ENCODE results near the gene FNDC1.
"Not testable (repeated sequence)": the region's sequence is repeated elsewhere in the genome, so short reads cannot be mapped to it uniquely, and the experiment has no call there.

The FNDC1 gene

GRCh38 chr6:159261995-159262394 is 92.8 kb downstream of the FNDC1 start:
- DNase-seq = no peak

- no peak for DNase-seq
Observed at GRCh38 chr6:159262586-159262985, 93.4 kb downstream of the FNDC1 start.

GRCh38 chr6:159267165-159267564 is 98.0 kb downstream of the FNDC1 start:
- no peak for DNase-seq

GRCh38 chr6:159268511-159268910 is 99.3 kb downstream of the FNDC1 start:
- DNase-seq = no peak

GRCh38 chr6:159271257-159271656 is 102.1 kb downstream of the FNDC1 start:
- no peak for DNase-seq

GRCh38 chr6:159278626-159279025 is 109.4 kb downstream of the FNDC1 start:
- no peak for DNase-seq

GRCh38 chr6:159279790-159280277 is 110.6 kb downstream of the FNDC1 start:
- DNase-seq = no peak

- DNase-seq = no peak
Observed at GRCh38 chr6:159282421-159282820, 113.2 kb downstream of the FNDC1 start.

- DNase-seq = not testable (repeated sequence)
Observed at GRCh38 chr6:159284661-159285060, 115.5 kb downstream of the FNDC1 start.

GRCh38 chr6:159298840-159299239 is 129.6 kb downstream of the FNDC1 start:
- no peak for DNase-seq

GRCh38 chr6:159299566-159299965 is 130.4 kb downstream of the FNDC1 start:
- no peak for DNase-seq

- no peak for DNase-seq
Observed at GRCh38 chr6:159301277-159301676, 132.1 kb downstream of the FNDC1 start.

- no peak for DNase-seq
Observed at GRCh38 chr6:159301810-159302593, 132.8 kb downstream of the FNDC1 start.

GRCh38 chr6:159302594-159302992 is 133.4 kb downstream of the FNDC1 start:
- DNase-seq = no peak

GRCh38 chr6:159303159-159303558 is 134.0 kb downstream of the FNDC1 start:
- DNase-seq = no peak

- DNase-seq = no peak
Observed at GRCh38 chr6:159303784-159304183, 134.6 kb downstream of the FNDC1 start.

- DNase-seq = no peak
Observed at GRCh38 chr6:159304641-159305040, 135.4 kb downstream of the FNDC1 start.

GRCh38 chr6:159305159-159305558 is 136.0 kb downstream of the FNDC1 start:
- no peak for DNase-seq

GRCh38 chr6:159305804-159306537 is 136.8 kb downstream of the FNDC1 start:
- no peak for DNase-seq

GRCh38 chr6:159307246-159307790 is 138.1 kb downstream of the FNDC1 start:
- DNase-seq = no peak

GRCh38 chr6:159308198-159308597 is 139.0 kb downstream of the FNDC1 start:
- no peak for DNase-seq

- DNase-seq = no peak
Observed at GRCh38 chr6:159309723-159310122, 140.5 kb downstream of the FNDC1 start.

- DNase-seq = no peak
Observed at GRCh38 chr6:159311618-159312017, 142.4 kb downstream of the FNDC1 start.

- DNase-seq = no peak
Observed at GRCh38 chr6:159312206-159312605, 143.0 kb downstream of the FNDC1 start.
